MM.1S (cell line): ENCODE data around the gene HS2ST1.

Experiments
- DNase-seq: peaks from one replicate; pipeline ENCODE4 v3.0.0-alpha.2; 2015
- H2AFZ ChIP-seq: fragments of 300-600 bp; sonication (generic); 2 replicates; pipeline ENCODE4 v1.6.0; 2016; ENCODE audit warnings: antibody characterized with exemption, low read length
- H3F3A ChIP-seq: fragments of 300-600 bp; sonication (generic); 2 replicates; pipeline ENCODE4 v1.6.1; 2016; ENCODE audit warnings: mild to moderate bottlenecking, antibody characterized with exemption, low read length, moderate library complexity, mixed read lengths; ENCODE audit not compliant: insufficient read depth
- H3K27ac ChIP-seq: fragments of 300-600 bp; sonication (generic); 2 replicates; pipeline ENCODE4 v1.5.1; 2016; ENCODE audit warnings: mild to moderate bottlenecking, low read length
- H3K27me3 ChIP-seq: fragments of 300-600 bp; sonication (generic); replicated peaks from 2 replicates; pipeline ENCODE4 v1.6.0; 2016; ENCODE audit warnings: low read length; ENCODE audit not compliant: insufficient read depth
- H3K36me3 ChIP-seq: fragments of 300-600 bp; sonication (generic); replicated peaks from 2 replicates; pipeline ENCODE4 v1.6.1; 2016; ENCODE audit warnings: mild to moderate bottlenecking, low read length, mixed read lengths; ENCODE audit not compliant: insufficient read depth
- H3K4me1 ChIP-seq: fragments of 300-600 bp; sonication (generic); 2 replicates; pipeline ENCODE4 v1.6.1; 2016; ENCODE audit warnings: low read length, mixed read lengths
- H3K4me2 ChIP-seq: fragments of 300-600 bp; sonication (generic); 2 replicates; pipeline ENCODE4 v1.6.0; 2016; ENCODE audit warnings: low read depth, low read length
- H3K4me3 ChIP-seq: fragments of 300-600 bp; sonication (generic); 2 replicates; pipeline ENCODE4 v1.5.1; 2016; ENCODE audit warnings: low read length, mixed read lengths
- H3K79me2 ChIP-seq: fragments of 300-600 bp; sonication (generic); 2 replicates; pipeline ENCODE4 v1.6.1; 2016; ENCODE audit warnings: mixed run types, low read length, mixed read lengths
- H3K9ac ChIP-seq: fragments of 300-600 bp; sonication (generic); 2 replicates; pipeline ENCODE4 v1.6.1; 2016; ENCODE audit warnings: low read length, mixed read lengths
- H3K9me2 ChIP-seq: fragments of 300-600 bp; sonication (generic); replicated peaks from 2 replicates; pipeline ENCODE4 v1.6.1; 2016; ENCODE audit warnings: mild to moderate bottlenecking, low read length, mixed read lengths; ENCODE audit not compliant: insufficient read depth
- H3K9me3 ChIP-seq: fragments of 300-600 bp; sonication (generic); replicated peaks from 2 replicates; pipeline ENCODE4 v1.6.1; 2016; ENCODE audit warnings: mild to moderate bottlenecking, low read length, mixed read lengths; ENCODE audit not compliant: insufficient read depth
- H4K20me1 ChIP-seq: fragments of 300-600 bp; sonication (generic); 2 replicates; pipeline ENCODE4 v1.6.1; 2016; ENCODE audit warnings: mild to moderate bottlenecking, low read length, moderate library complexity, mixed read lengths; ENCODE audit not compliant: insufficient read depth
- CTCF ChIP-seq: fragments of 300-600 bp; sonication (generic); IDR thresholded peaks from 2 replicates; pipeline ENCODE4 v1.5.1; 2016; ENCODE audit warnings: antibody characterized with exemption, low read length, mixed read lengths
- EZH2 ChIP-seq: fragments of 300-600 bp; sonication (generic); optimal IDR thresholded peaks from 2 replicates; pipeline ENCODE3; 2017; ENCODE audit warnings: low read depth, mild to moderate bottlenecking, antibody characterized with exemption, low read length, mixed read lengths
- EZH2phosphoT487 ChIP-seq: fragments of 300-600 bp; sonication (generic); IDR thresholded peaks from 2 replicates; pipeline ENCODE4 v1.6.1; 2018; ENCODE audit warnings: antibody characterized with exemption, low read length

The HS2ST1 gene

DNA sequence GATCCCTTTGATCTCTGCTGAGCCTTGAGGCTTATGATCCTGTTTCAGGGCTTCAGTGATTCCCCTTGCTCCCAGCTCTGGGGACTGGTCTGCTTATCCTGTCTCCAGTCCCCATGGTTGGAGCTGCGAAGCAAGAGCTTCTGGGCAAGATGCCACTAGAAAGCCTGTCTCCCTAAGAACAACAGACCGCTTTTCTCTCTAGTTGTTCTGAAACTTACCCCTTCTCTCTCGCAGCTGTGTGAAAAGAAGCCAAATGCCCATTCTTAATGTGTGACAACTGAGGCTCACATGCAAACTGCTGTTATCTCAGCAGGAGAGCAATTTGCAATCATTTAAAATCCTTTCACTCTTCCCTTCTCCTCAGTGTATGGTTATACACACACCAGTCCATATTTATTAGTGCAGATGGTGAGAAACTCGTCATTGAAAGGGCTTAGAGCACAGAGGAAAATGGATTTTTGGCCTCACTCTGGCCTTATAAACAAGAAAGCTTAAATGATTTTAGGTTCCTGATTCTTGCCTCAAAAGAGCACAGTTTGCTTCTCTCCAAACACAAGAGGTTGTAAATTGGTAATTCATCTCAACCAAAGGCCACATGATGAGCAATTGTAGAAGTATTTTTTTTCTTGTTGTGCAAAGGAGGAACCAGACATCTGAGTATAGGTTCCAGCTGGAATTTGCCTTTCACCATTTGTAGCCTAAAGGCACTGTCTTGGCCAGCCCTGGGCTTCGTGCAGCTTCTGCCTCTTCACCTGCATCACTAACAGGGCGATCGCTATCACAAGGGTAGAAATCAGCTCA is 235.0 kb downstream of the HS2ST1 start:
- Histone ChIP-seq H3K9me3 (no peaks in the 10 kb centered on the region), H3K27me3 (no peaks in the 10 kb centered on the region), H3K79me2 (no peaks in the 10 kb centered on the region), H4K20me1 (no peaks in the 10 kb centered on the region), H3K4me3 (no peak overlapping the region), H3K27ac (no peak overlapping the region), H3K4me1 (peaks cover 19% of the 10 kb centered on the region), H3K4me2 (no peak overlapping the region), H3K9ac (no peak overlapping the region), H3K36me3 (no peaks in the 10 kb centered on the region), H3F3A (peaks cover 18% of the 10 kb centered on the region), H2AFZ (no peak overlapping the region), H3K9me2 (no peaks in the 10 kb centered on the region)
- TF ChIP-seq EZH2 (no peak), EZH2phosphoT487 (no peak)
- DNase-seq: no peak

- no peak for TF ChIP-seq CTCF
- TF ChIP-seq EZH2phosphoT487: no peak
- no peak for TF ChIP-seq EZH2
- no peak overlapping the region for H3K4me2 ChIP-seq
- H3K27me3 ChIP-seq: no peaks in the 10 kb centered on the region
- no peaks in the 10 kb centered on the region for H4K20me1 ChIP-seq
- peaks cover 26% of the 10 kb centered on the region for H3K4me1 ChIP-seq
- no peaks in the 10 kb centered on the region for H3K9me2 ChIP-seq
- H2AFZ ChIP-seq: no peak overlapping the region
- no peak overlapping the region for H3K4me3 ChIP-seq
- H3F3A ChIP-seq: peaks cover 18% of the 10 kb centered on the region
- H3K27ac ChIP-seq: no peak overlapping the region
- DNase-seq: no peak
- no peaks in the 10 kb centered on the region for H3K36me3 ChIP-seq
- H3K9me3 ChIP-seq: no peaks in the 10 kb centered on the region
- no peaks in the 10 kb centered on the region for H3K79me2 ChIP-seq
- H3K9ac ChIP-seq: no peak overlapping the region
These were observed 235.7 kb downstream of the HS2ST1 start for GRCh38 chr1:87150143-87150542.

GRCh38 chr1:87151500-87152421 is 237.3 kb downstream of the HS2ST1 start:
- peaks cover 34% of the 10 kb centered on the region for H3K4me1 ChIP-seq
- peak overlapping the region; percentile 84 for H3K4me2 ChIP-seq
- H3K27ac ChIP-seq: peak overlapping the region; percentile 85
- no peaks in the 10 kb centered on the region for H3K9me3 ChIP-seq
- no peaks in the 10 kb centered on the region for H4K20me1 ChIP-seq
- no peaks in the 10 kb centered on the region for H3K79me2 ChIP-seq
- no peaks in the 10 kb centered on the region for H3K9me2 ChIP-seq
- H3K36me3 ChIP-seq: no peaks in the 10 kb centered on the region
- peak overlapping the region; percentile 75 for H2AFZ ChIP-seq
- peak overlapping the region; percentile 52 for H3K4me3 ChIP-seq
- H3K9ac ChIP-seq: peak overlapping the region; percentile 61
- DNase-seq: peak; percentile 93
- H3K27me3 ChIP-seq: no peaks in the 10 kb centered on the region
- peaks cover 18% of the 10 kb centered on the region for H3F3A ChIP-seq
- TF ChIP-seq EZH2 (no peak), CTCF (peak; percentile 53)
